Loucy (cell line): Measurements from ENCODE around the gene WFIKKN2.

ENCODE experiments used
- H2AFZ ChIP-seq: fragments of 200-600 bp; sonication (generic); 2 replicates; pipeline ENCODE4 v1.6.0; 2016; ENCODE audit warnings: antibody characterized with exemption, mild to moderate bottlenecking, low read length, moderate library complexity
- H3F3A ChIP-seq: fragments of 200-600 bp; 2 replicates; pipeline ENCODE4 v1.6.0; 2016; ENCODE audit warnings: antibody characterized with exemption, low read depth, mild to moderate bottlenecking
- H3K27me3 ChIP-seq: fragments of 200-600 bp; sonication (generic); 2 replicates; pipeline ENCODE4 v1.6.1; 2014; ENCODE audit warnings: low read length, mild to moderate bottlenecking; ENCODE audit not compliant: insufficient read depth, poor library complexity, severe bottlenecking
- H3K36me3 ChIP-seq: fragments of 200-600 bp; sonication (generic); 2 replicates; pipeline ENCODE4 v1.6.1; 2016; ENCODE audit warnings: low read length; ENCODE audit not compliant: insufficient read depth
- H3K4me1 ChIP-seq: fragments of 200-600 bp; sonication (generic); 2 replicates; pipeline ENCODE4 v1.5.1; 2014; ENCODE audit warnings: low read length, mild to moderate bottlenecking; ENCODE audit not compliant: insufficient read depth, poor library complexity, severe bottlenecking
- H3K4me2 ChIP-seq: fragments of 200-600 bp; sonication (generic); 2 replicates; pipeline ENCODE4 v1.6.0; 2014; ENCODE audit warnings: antibody characterized with exemption, low read length, low read depth, mild to moderate bottlenecking; ENCODE audit not compliant: poor library complexity, severe bottlenecking
- H3K4me3 ChIP-seq: fragments of 200-600 bp; sonication (generic); 2 replicates; pipeline ENCODE4 v1.5.1; 2014; ENCODE audit warnings: low read length, mild to moderate bottlenecking, mixed read lengths; ENCODE audit not compliant: poor library complexity, severe bottlenecking
- H3K79me2 ChIP-seq: fragments of 200-600 bp; sonication (generic); 2 replicates; pipeline ENCODE4 v1.6.1; 2014; ENCODE audit warnings: low read length; ENCODE audit not compliant: insufficient read depth
- H3K9ac ChIP-seq: fragments of 200-600 bp; sonication (generic); 2 replicates; pipeline ENCODE4 v1.6.0; 2014; ENCODE audit warnings: mild to moderate bottlenecking, low read depth, low read length, moderate library complexity; ENCODE audit not compliant: poor library complexity, severe bottlenecking
- H3K9me2 ChIP-seq: fragments of 200-600 bp; sonication (generic); replicated peaks from 2 replicates; pipeline ENCODE4 v1.6.1; 2016; ENCODE audit warnings: low read depth, low read length, mixed read lengths
- H3K9me3 ChIP-seq: fragments of 200-600 bp; sonication (generic); 2 replicates; pipeline ENCODE4 v1.6.1; 2014; ENCODE audit warnings: mild to moderate bottlenecking, antibody characterized with exemption, low read length, low read depth; ENCODE audit not compliant: insufficient read depth
- H4K20me1 ChIP-seq: fragments of 200-600 bp; sonication (generic); 2 replicates; pipeline ENCODE4 v1.6.0; 2014; ENCODE audit warnings: antibody characterized with exemption, low read length, mild to moderate bottlenecking; ENCODE audit not compliant: insufficient read depth, poor library complexity, severe bottlenecking
- CTCF ChIP-seq: fragments of 200-600 bp; sonication (generic); conservative IDR thresholded peaks from 2 replicates; pipeline ENCODE4 v1.5.1; 2014; ENCODE audit warnings: mild to moderate bottlenecking, antibody characterized with exemption, low read length
- EZH2phosphoT487 ChIP-seq: fragments of 200-600 bp; IDR thresholded peaks from 2 replicates; pipeline ENCODE4 v1.6.1; 2018; ENCODE audit warnings: antibody characterized with exemption, mild to moderate bottlenecking, moderate library complexity, borderline replicate concordance

WFIKKN2 gene

GRCh38 chr17:50853015-50853615 is 17.7 kb downstream of the WFIKKN2 start:
- H3K4me3 ChIP-seq = no peak overlapping the region
- H3K4me2 ChIP-seq = peak overlapping the region; percentile 68
- no peaks in the 10 kb centered on the region for H3K79me2 ChIP-seq
- H3K27me3 ChIP-seq = no peaks in the 10 kb centered on the region
- H2AFZ ChIP-seq = peak overlapping the region; percentile 92; the same call in 1 of the 2 replicates
- H3K9me3 ChIP-seq = no peaks in the 10 kb centered on the region
- H3K4me1 ChIP-seq = peaks cover 12% of the 10 kb centered on the region
- H4K20me1 ChIP-seq = no peaks in the 10 kb centered on the region
- TF ChIP-seq CTCF = no peak
- TF ChIP-seq EZH2phosphoT487 = no peak
- no peaks in the 10 kb centered on the region for H3K9me2 ChIP-seq
- no peaks in the 10 kb centered on the region for H3F3A ChIP-seq
- H3K9ac ChIP-seq = no peak overlapping the region
- no peaks in the 10 kb centered on the region for H3K36me3 ChIP-seq

- Histone ChIP-seq H3K9me3 (no peaks in the 10 kb centered on the region), H3K79me2 (no peaks in the 10 kb centered on the region), H3K9ac (no peak overlapping the region), H3K27me3 (no peaks in the 10 kb centered on the region), H3K4me2 (no peak overlapping the region), H3F3A (no peaks in the 10 kb centered on the region), H3K4me3 (no peak overlapping the region), H3K4me1 (peaks cover 12% of the 10 kb centered on the region), H4K20me1 (no peaks in the 10 kb centered on the region), H3K36me3 (no peaks in the 10 kb centered on the region), H3K9me2 (no peaks in the 10 kb centered on the region), H2AFZ (no peak overlapping the region)
- TF ChIP-seq EZH2phosphoT487 (no peak), CTCF (no peak)
Observed at GRCh38 chr17:50853781-50854180, 18.4 kb downstream of the WFIKKN2 start.

GRCh38 chr17:50855708-50856330 is 20.4 kb downstream of the WFIKKN2 start:
- Histone ChIP-seq H3K9ac (no peak overlapping the region), H4K20me1 (no peaks in the 10 kb centered on the region), H3K4me2 (no peak overlapping the region), H3K4me3 (no peak overlapping the region), H3K79me2 (no peaks in the 10 kb centered on the region), H3K4me1 (peaks cover 12% of the 10 kb centered on the region), H3K27me3 (no peaks in the 10 kb centered on the region), H3K9me2 (no peaks in the 10 kb centered on the region), H3F3A (no peaks in the 10 kb centered on the region), H3K36me3 (no peaks in the 10 kb centered on the region), H2AFZ (no peak overlapping the region), H3K9me3 (no peaks in the 10 kb centered on the region)
- TF ChIP-seq EZH2phosphoT487 (no peak), CTCF (no peak)
